K562 (cell line): ENCODE data around the gene SLC6A7. TPM values are rescaled to one million over a fixed set of nuclear protein-coding genes. Genes with fewer than 3 reads are reported as not detected.

Source experiments
- ATAC-seq: fragments of 200-7000 bp; cut with Tn5 transposase; 3 replicates; pipeline ENCODE4 v1.9.1; 2020; ENCODE audit warnings: moderate library complexity
- BruUV-seq: library from RNA; stranded (reverse); fragments of 400-500 nt; replicated peaks from 2 replicates; lab custom pipeline; 2021; lab: Mats Ljungman, UMichigan
- CTCF ChIA-PET: fragments of 300-600 bp; formaldehyde crosslinking; extraction: SDS; loops from one replicate; lab custom pipeline; 2021; ENCODE audit warnings: low intra/inter-chr PET ratio; lab: Yijun Ruan, JAX
- POLR2A ChIA-PET: fragments of 300-600, 350-650 bp; sonication (Branson Sonifier 250); formaldehyde crosslinking; extraction: SDS; loops from one replicate; lab custom pipeline; 2021; ENCODE audit warnings: antibody characterized with exemption, inconsistent platforms; lab: Yijun Ruan, JAX
- DNase-seq, 4 experiments: peaks; one replicate each; pipeline versions ENCODE4 v3.0.0 to v3.0.0-alpha.2; 2011 to 2018; ENCODE audit warnings: low spot score in 3 of 4, mixed read lengths in 3 of 4; ENCODE audit errors: extremely low read depth in 1 of 4
- FAIRE-seq: peaks from 2 replicates; lab custom pipeline; 2011; peaks lifted over from hg19 to GRCh38; lab: Jason Lieb, UNC
- H2AFZ ChIP-seq: 2 replicates; pipeline ENCODE4 v1.6.0; 2011; ENCODE audit warnings: low read depth, low read length, control low read depth, inconsistent platforms
- H3K27ac ChIP-seq: fragments of 200-600 bp; 3 replicates; pipeline ENCODE4 v1.8.0; 2011; ENCODE audit warnings: low read depth, mild to moderate bottlenecking, control low read depth, inconsistent platforms, low read length, moderate library complexity, mixed read lengths; ENCODE audit errors: extremely low read depth
- H3K27me3 ChIP-seq, 2 experiments: fragments of 300-600 bp in 1 of 2; 2 replicates in 1 of 2; 3 replicates in 1 of 2; pipeline versions ENCODE4 v1.6.0 to v1.8.0; 2011; ENCODE audit warnings: inconsistent platforms in 2 of 2, low read length in 2 of 2, mild to moderate bottlenecking in 1 of 2, mixed read lengths in 1 of 2, moderate library complexity in 1 of 2; ENCODE audit not compliant: control insufficient read depth in 2 of 2, insufficient read depth in 2 of 2
- H3K36me3 ChIP-seq: fragments of 300-600 bp; 3 replicates; pipeline ENCODE4 v1.8.0; 2011; ENCODE audit warnings: mild to moderate bottlenecking, low read length, inconsistent platforms; ENCODE audit not compliant: control insufficient read depth, insufficient read depth
- H3K4me1 ChIP-seq, 2 experiments: fragments of 200-600 bp in 1 of 2; replicated peaks in 1 of 2; 2 replicates in 1 of 2; 3 replicates in 1 of 2; pipeline versions ENCODE4 v1.5.1 to v1.8.0; 2011; ENCODE audit warnings: inconsistent platforms in 2 of 2, low read length in 2 of 2, mild to moderate bottlenecking in 1 of 2, mixed read lengths in 1 of 2, moderate library complexity in 1 of 2; ENCODE audit not compliant: control insufficient read depth in 2 of 2, insufficient read depth in 2 of 2
- H3K4me2 ChIP-seq: 2 replicates; pipeline ENCODE4 v1.6.1; 2011; ENCODE audit warnings: low read length, control low read depth, inconsistent platforms, mixed read lengths; ENCODE audit not compliant: insufficient read depth
- H3K4me3 ChIP-seq: fragments of 200-600 bp; sonication (generic), shearing (Covaris generic); 2 replicates; pipeline ENCODE4 v1.5.1; 2016; ENCODE audit warnings: control low read depth, inconsistent platforms
- H3K79me2 ChIP-seq: fragments of 200-600 bp; 3 replicates; pipeline ENCODE4 v1.8.0; 2011; ENCODE audit warnings: low read length, inconsistent platforms; ENCODE audit not compliant: control insufficient read depth, insufficient read depth
- H3K9ac ChIP-seq, 2 experiments: 2 replicates each; pipeline versions ENCODE4 v1.6.0 to v1.6.1; 2011; ENCODE audit warnings: low read depth in 2 of 2, low read length in 2 of 2, control low read depth in 1 of 2, inconsistent platforms in 1 of 2, mild to moderate bottlenecking in 1 of 2, mixed read lengths in 1 of 2; ENCODE audit not compliant: insufficient read depth in 1 of 2
- H3K9me1 ChIP-seq: one replicate; pipeline ENCODE4 v1.6.0; 2011; ENCODE audit warnings: inconsistent platforms, mild to moderate bottlenecking, low read length, moderate library complexity; ENCODE audit not compliant: control insufficient read depth, insufficient read depth
- H3K9me3 ChIP-seq: replicated peaks from 2 replicates; pipeline ENCODE4 v1.5.1; 2011; ENCODE audit warnings: low read depth, low read length, inconsistent platforms; ENCODE audit not compliant: control insufficient read depth, insufficient read depth
- H4K20me1 ChIP-seq: replicated peaks from 2 replicates; pipeline ENCODE4 v1.6.1; 2011; ENCODE audit warnings: low read length, inconsistent platforms, mixed read lengths; ENCODE audit not compliant: control insufficient read depth, insufficient read depth
- MTA2 ChIP-seq: fragments of 450-650 bp; IDR thresholded peaks from 2 replicates; pipeline ENCODE4 v1.6.1; 2016; ENCODE audit warnings: low read depth
- NCOR1 ChIP-seq: fragments of 450-650 bp; IDR thresholded peaks from 2 replicates; pipeline ENCODE4 v1.6.1; 2016; ENCODE audit warnings: mild to moderate bottlenecking, moderate library complexity
- NRF1 ChIP-seq, 2 experiments: fragments of 450-650 bp; IDR thresholded peaks in 1 of 2; conservative IDR thresholded peaks in 1 of 2; 2 replicates each; pipeline ENCODE4 v1.6.1; 2014; ENCODE audit warnings: mild to moderate bottlenecking in 2 of 2
- STAT5B ChIP-seq: fragments of 250-450 bp; sonication (Bioruptor Pico); IDR thresholded peaks from 2 replicates; pipeline ENCODE4 v1.8.0; 2021; ENCODE audit warnings: mild to moderate bottlenecking, inconsistent platforms
- TEAD2 ChIP-seq: fragments of 450-650 bp; IDR thresholded peaks from 2 replicates; pipeline ENCODE4 v1.6.1; 2016; ENCODE audit warnings: missing genetic modification characterization, control low read depth, missing compliant biosample characterization
- WGBS: fragments of 100-300 bp; shearing (Covaris generic); methylation state at CpG from one replicate; pipeline ENCODE4 v1.1.6; 2016; ENCODE audit warnings: low coverage, mixed read lengths; ENCODE audit not compliant: insufficient coverage; ENCODE audit errors: missing lambda C conversion rate; 5-methylcytosine and 5-hydroxymethylcytosine counted together
- in situ Hi-C: fragments of 300-500 bp; cut with MboI; formaldehyde crosslinking; loops from 4 replicates; pipeline ENCODE4 v1.15.0; 2018; ENCODE audit warnings: inconsistent platforms, mixed read lengths
- intact Hi-C: fragments of 100-400 bp; cut with micrococcal nuclease; formaldehyde crosslinking; loops from 2 replicates; pipeline ENCODE4 v1.14.2; 2022
- polyA plus RNA-seq, 8 experiments: library from polyadenylated mRNA; depleted of rRNA in 4 of 8; stranded (reverse) in 5 of 8; unstranded in 3 of 8; fragments of >200 nt; fragmentation: Nextera tagmentation in 2 of 8; fragmentation: Illumina TruSeq in 1 of 8; extraction: Ambion mirVana in 2 of 8; extraction: Trizol in 1 of 8; gene quantifications; 2 replicates each; pipeline versions ENCODE4 v1.2.1 to v1.2.3, GENCODE V29; 2011 to 2014; ENCODE audit warnings: inconsistent platforms in 1 of 8, missing spikeins in 1 of 8
- total RNA-seq, 7 experiments: library from RNA; depleted of rRNA in 6 of 7; stranded (reverse); fragments of >200 nt in 6 of 7; fragmentation: Illumina TruSeq in 2 of 7; extraction: Trizol in 2 of 7; gene quantifications; 2 replicates each; pipeline versions ENCODE4 v1.2.1 to v1.2.3, GENCODE V29; 2011 to 2021; ENCODE audit warnings: low replicate concordance in 1 of 7

SLC6A7 gene
- total and polyA plus RNA-seq, 9 of the 15 experiments (the other 6 are each of a cell fraction or from before 2014, with no cell fraction given), result not detected

DNA sequence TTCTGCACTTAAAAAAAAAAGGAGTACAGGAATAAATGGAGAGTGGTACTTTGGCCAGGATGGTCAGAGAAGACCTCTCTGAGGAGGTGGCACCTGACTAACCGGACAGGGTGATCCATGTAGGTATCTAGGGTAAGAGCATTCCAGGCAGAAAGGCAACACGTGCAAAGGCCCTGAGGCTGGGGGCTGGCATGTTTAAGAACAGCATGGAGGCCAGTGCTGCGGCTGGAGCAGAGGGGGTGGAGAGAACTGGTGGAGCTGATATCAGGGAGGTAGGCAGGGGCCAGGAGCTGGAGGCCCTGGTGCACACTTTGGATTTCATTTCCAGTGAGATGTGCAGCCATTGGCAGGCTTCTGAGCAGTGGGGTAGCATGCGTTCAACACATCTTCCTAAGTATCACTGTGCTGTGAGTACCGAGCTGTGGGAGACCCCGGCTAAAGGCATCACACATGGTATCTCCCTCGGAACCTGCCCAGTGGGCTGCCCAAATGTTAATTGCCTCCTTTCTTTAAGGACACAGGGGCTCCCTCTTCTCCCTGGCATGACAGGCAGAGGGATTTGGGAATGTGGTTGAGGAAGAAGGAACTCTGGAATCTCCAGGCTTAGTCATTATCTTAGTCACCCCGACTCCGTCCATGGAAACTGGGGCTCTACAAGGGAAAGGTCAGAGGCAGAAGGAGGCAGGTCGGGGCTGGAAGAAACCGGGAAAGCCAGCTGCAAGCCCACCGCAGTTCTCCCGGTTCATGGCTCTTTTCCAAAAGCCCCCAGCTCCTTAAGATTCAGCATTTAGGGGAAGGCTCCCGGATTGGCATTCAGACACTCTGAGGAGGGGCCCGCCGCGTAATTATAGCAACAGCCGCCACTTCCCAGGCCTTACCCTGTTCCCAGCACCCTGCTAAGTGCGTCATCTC is 18.6 kb downstream of the SLC6A7 start:
- Histone ChIP-seq H4K20me1 (no peaks in the 10 kb centered on the region), H3K27ac (no peak overlapping the region), H3K9ac (no peak overlapping the region), H2AFZ (no peak overlapping the region), H3K4me2 (no peak overlapping the region), H3K9me3 (no peaks in the 10 kb centered on the region), H3K4me3 (no peak overlapping the region), H3K4me1 (peaks cover 0 to 8% of the 10 kb centered on the region in 2 experiments; a peak in 1 of 5 replicates), H3K27me3 (peaks cover 14 to 63% of the 10 kb centered on the region in 2 experiments), H3K79me2 (no peaks in the 10 kb centered on the region), H3K9me1 (no peaks in the 10 kb centered on the region), H3K36me3 (no peaks in the 10 kb centered on the region)
- CTCF ChIA-PET, result no interaction called here
- no peak for ATAC-seq
- no peak for FAIRE-seq
- intact Hi-C loops (no loop called here), in situ Hi-C loops (no loop called here)
- 11% methylated on average over 19 of the region's 19 CpGs for WGBS
- no peak for DNase-seq
- TF ChIP-seq STAT5B (no peak), NCOR1 (no peak), TEAD2 (tag) (no peak)
- BruUV-seq, result no TSS peak
- POLR2A ChIA-PET, result interaction anchor here (0.6 to 0.7 kb wide), 2 partner anchors 59 to 124 kb away, joined by 4 read pairs; no protein-coding TSS in a partner anchor

- FAIRE-seq (no peak), ATAC-seq (peak; percentile 30), DNase-seq (no peak)
- Histone ChIP-seq H4K20me1 (no peaks in the 10 kb centered on the region), H3K4me3 (no peak overlapping the region), H3K9me3 (no peaks in the 10 kb centered on the region), H3K4me2 (no peak overlapping the region), H3K27me3 (peaks cover 14 to 61% of the 10 kb centered on the region in 2 experiments), H3K79me2 (no peaks in the 10 kb centered on the region), H3K36me3 (no peaks in the 10 kb centered on the region), H3K9ac (peak overlapping the region in 1 of 2 experiments; percentile 43; a peak in 1 of 4 replicates), H3K27ac (no peak overlapping the region), H3K9me1 (no peaks in the 10 kb centered on the region), H2AFZ (no peak overlapping the region), H3K4me1 (peaks cover 0 to 8% of the 10 kb centered on the region in 2 experiments; a peak in 1 of 5 replicates)
- WGBS, result 12% methylated on average over 19 of the region's 21 CpGs
- no TSS peak for BruUV-seq
- intact Hi-C loops, result no loop called here
- POLR2A ChIA-PET, result interaction anchor here (0.6 to 1.7 kb wide), 3 partner anchors 12 to 123 kb away, joined by 4 read pairs; no protein-coding TSS in a partner anchor
- TF ChIP-seq NRF1 (conservative IDR thresholded peaks at IDR 0.05 in 1 of 2, IDR thresholded peaks at IDR 0.05 in 1 of 2) (peak; percentile 35; a peak in 2 of 4 replicates), MTA2 (no peak)
- CTCF ChIA-PET, result no interaction called here
- in situ Hi-C loops, result no loop called here
These were observed 19.3 kb downstream of the SLC6A7 start for GRCh38 chr5:150209099-150209635.
